SK-N-SH (cell line): ENCODE results near the gene LATS2. TPM values are rescaled to one million over a fixed set of nuclear protein-coding genes. Genes with fewer than 3 reads are reported as not detected.

Source experiments
- CTCF ChIA-PET: fragments of 300-600, 350-600 bp; formaldehyde crosslinking; extraction: SDS; loops from one replicate; lab custom pipeline; 2021; lab: Yijun Ruan, JAX
- POLR2A ChIA-PET: fragments of 350-600 bp; sonication (Branson Sonifier 250); formaldehyde crosslinking; extraction: SDS; loops from one replicate; lab custom pipeline; 2020; ENCODE audit warnings: antibody characterized with exemption, inconsistent platforms; lab: Yijun Ruan, JAX
- DNase-seq: peaks from one replicate; pipeline ENCODE4 v3.0.0; 2012
- H2AFZ ChIP-seq: fragments of 200-600 bp; sonication (generic); 2 replicates; pipeline ENCODE4 v1.8.1; 2016; ENCODE audit warnings: antibody characterized with exemption, mild to moderate bottlenecking, low read depth
- H3F3A ChIP-seq: fragments of 200-600 bp; sonication (generic); replicated peaks from 2 replicates; pipeline ENCODE3; 2016; ENCODE audit warnings: antibody characterized with exemption, mild to moderate bottlenecking; ENCODE audit not compliant: insufficient read depth
- H3K27ac ChIP-seq, 2 experiments: fragments of 200-500 bp in 1 of 2; fragments of 200-600 bp in 1 of 2; sonication (Bioruptor generic) in 1 of 2; sonication (generic), shearing (Covaris generic) in 1 of 2; 2 replicates each; pipeline versions ENCODE4 v1.5.1 to v1.6.1; 2014 to 2016; ENCODE audit warnings: low read depth in 2 of 2, inconsistent platforms in 1 of 2, low read length in 1 of 2, mild to moderate bottlenecking in 1 of 2, mixed read lengths in 1 of 2
- H3K27me3 ChIP-seq: fragments of 200-600 bp; sonication (generic), shearing (Covaris generic); 2 replicates; pipeline ENCODE4 v1.6.1; 2016; ENCODE audit warnings: mixed run types; ENCODE audit not compliant: insufficient read depth
- H3K36me3 ChIP-seq, 2 experiments: fragments of 200-500 bp in 1 of 2; fragments of 200-600 bp in 1 of 2; sonication (Bioruptor generic) in 1 of 2; sonication (generic) in 1 of 2; replicated peaks in 1 of 2; 2 replicates each; pipeline versions ENCODE3 to v1.5.1; 2014 to 2016; ENCODE audit warnings: low read length in 1 of 2, mild to moderate bottlenecking in 1 of 2; ENCODE audit not compliant: insufficient read depth in 2 of 2, control insufficient read depth in 1 of 2
- H3K4me1 ChIP-seq, 2 experiments: fragments of 200-500 bp in 1 of 2; fragments of 200-600 bp in 1 of 2; sonication (Bioruptor generic) in 1 of 2; sonication (generic), shearing (Covaris generic) in 1 of 2; 2 replicates each; pipeline versions ENCODE4 v1.5.1 to v1.6.1; 2014 to 2016; ENCODE audit warnings: low read depth in 1 of 2, low read length in 1 of 2, mixed run types in 1 of 2; ENCODE audit not compliant: insufficient read depth in 2 of 2, control insufficient read depth in 1 of 2
- H3K4me2 ChIP-seq: fragments of 200-600 bp; sonication (generic), shearing (Covaris generic); 2 replicates; pipeline ENCODE4 v1.6.1; 2017; ENCODE audit warnings: mixed run types
- H3K4me3 ChIP-seq, 2 experiments: fragments of 200-500 bp in 1 of 2; fragments of 200-600 bp in 1 of 2; sonication (Bioruptor generic) in 1 of 2; sonication (generic), shearing (Covaris generic) in 1 of 2; 2 replicates each; pipeline versions ENCODE4 v1.5.1 to v1.8.1; 2014 to 2016; ENCODE audit warnings: low read depth in 2 of 2, inconsistent platforms in 1 of 2, low read length in 1 of 2, mild to moderate bottlenecking in 1 of 2, mixed read lengths in 1 of 2, moderate library complexity in 1 of 2
- H3K79me2 ChIP-seq: fragments of 200-600 bp; sonication (generic); 2 replicates; pipeline ENCODE4 v1.8.1; 2017; ENCODE audit warnings: mild to moderate bottlenecking; ENCODE audit not compliant: insufficient read depth
- H3K9ac ChIP-seq: fragments of 200-600 bp; sonication (generic); 2 replicates; pipeline ENCODE4 v1.6.1; 2017; ENCODE audit warnings: mixed run types
- H3K9me2 ChIP-seq: fragments of 200-600 bp; sonication (generic); 2 replicates; pipeline ENCODE4 v1.6.1; 2017; ENCODE audit warnings: mixed run types
- H3K9me3 ChIP-seq: fragments of 200-600 bp; sonication (generic); 2 replicates; pipeline ENCODE4 v1.6.1; 2017; ENCODE audit warnings: mixed run types, mild to moderate bottlenecking, moderate library complexity
- H4K20me1 ChIP-seq: fragments of 200-600 bp; sonication (generic); 2 replicates; pipeline ENCODE4 v1.6.1; 2017; ENCODE audit warnings: mild to moderate bottlenecking, mixed run types; ENCODE audit not compliant: insufficient read depth
- ELF1 ChIP-seq: IDR thresholded peaks from 2 replicates; pipeline ENCODE4 v1.4.0; 2012
- EP300 ChIP-seq, 2 experiments: IDR thresholded peaks; 2 replicates each; pipeline versions ENCODE4 v1.4.0 to v1.6.1; 2012; ENCODE audit warnings: borderline replicate concordance in 1 of 2, low read depth in 1 of 2, low read length in 1 of 2
- FOSL2 ChIP-seq: IDR thresholded peaks from 2 replicates; pipeline ENCODE4 v1.4.0; 2012; ENCODE audit warnings: low read depth, mild to moderate bottlenecking, moderate library complexity, borderline replicate concordance
- FOXJ3 ChIP-seq: sonication (generic); formaldehyde crosslinking; IDR thresholded peaks from 2 replicates; pipeline ENCODE4 v1.5.1; 2020; ENCODE audit warnings: mild to moderate bottlenecking, missing genetic modification reagents
- FOXM1 ChIP-seq: IDR thresholded peaks from 2 replicates; pipeline ENCODE4 v1.4.0; 2012; ENCODE audit warnings: low read depth, mild to moderate bottlenecking
- GATA2 ChIP-seq: sonication (generic); formaldehyde crosslinking; IDR thresholded peaks from 2 replicates; pipeline ENCODE4 v1.5.0; 2020; ENCODE audit warnings: mild to moderate bottlenecking, missing genetic modification reagents
- JUND ChIP-seq: IDR thresholded peaks from 2 replicates; pipeline ENCODE4 v1.4.0; 2012
- MEF2A ChIP-seq: IDR thresholded peaks from 2 replicates; pipeline ENCODE4 v1.4.0; 2012; ENCODE audit warnings: low read depth, borderline replicate concordance
- MXI1 ChIP-seq: IDR thresholded peaks from 2 replicates; pipeline ENCODE4 v1.6.1; 2012; ENCODE audit warnings: mild to moderate bottlenecking, low read depth, low read length, improper control_type of control experiment
- NRF1 ChIP-seq: IDR thresholded peaks from 2 replicates; pipeline ENCODE4 v1.6.1; 2012; ENCODE audit warnings: low read depth, mild to moderate bottlenecking, low read length
- POLR2AphosphoS5 ChIP-seq: IDR thresholded peaks from 2 replicates; pipeline ENCODE4 v1.6.1; 2012; ENCODE audit warnings: low read depth, low read length
- RAD21 ChIP-seq: IDR thresholded peaks from 2 replicates; pipeline ENCODE4 v1.6.1; 2012; ENCODE audit warnings: mild to moderate bottlenecking, low read length
- RFX5 ChIP-seq: IDR thresholded peaks from 2 replicates; pipeline ENCODE4 v1.6.1; 2012; ENCODE audit warnings: mild to moderate bottlenecking, improper control_type of control experiment, low read length
- TAF1 ChIP-seq: IDR thresholded peaks from 2 replicates; pipeline ENCODE4 v1.6.1; 2012; ENCODE audit warnings: low read depth, mild to moderate bottlenecking, low read length, moderate library complexity, borderline replicate concordance
- TEAD4 ChIP-seq: IDR thresholded peaks from 2 replicates; pipeline ENCODE4 v1.4.0; 2012; ENCODE audit warnings: mild to moderate bottlenecking, borderline replicate concordance; ENCODE audit not compliant: insufficient read depth
- WGBS: methylation state at CpG from one replicate; pipeline ENCODE4 v1.1.6; 2017; ENCODE audit warnings: low lambda C conversion rate; 5-methylcytosine and 5-hydroxymethylcytosine counted together
- polyA plus RNA-seq, 3 experiments: library from polyadenylated mRNA; depleted of rRNA; stranded (reverse); fragments of >200 nt; gene quantifications; 2 replicates each; pipeline ENCODE4 v1.2.3, GENCODE V29; 2012
- TF ChIP-seq, protein P1 (sequence below): fragments of 200-600 bp; sonication (generic); IDR thresholded peaks from 2 replicates; pipeline ENCODE4 v1.6.1; 2017; ENCODE audit warnings: antibody characterized with exemption, mild to moderate bottlenecking, moderate library complexity
- TF ChIP-seq, protein P2 (sequence below): fragments of 150-350 bp; IDR thresholded peaks from 2 replicates; pipeline ENCODE4 v1.6.1; 2017; ENCODE audit warnings: antibody characterized with exemption, low read length, low read depth, borderline replicate concordance
- TF ChIP-seq, protein P3 (sequence below): IDR thresholded peaks from 2 replicates; pipeline ENCODE4 v1.4.0; 2012; ENCODE audit warnings: low read depth
- TF ChIP-seq, protein P4 (sequence below): IDR thresholded peaks from 2 replicates; pipeline ENCODE4 v1.6.1; 2012; ENCODE audit warnings: mild to moderate bottlenecking, low read depth, low read length, moderate library complexity

LATS2 gene
- polyA plus RNA-seq, 1 of the 3 experiments (the other 2 are of a cell fraction), result 19.6 TPM

DNA sequence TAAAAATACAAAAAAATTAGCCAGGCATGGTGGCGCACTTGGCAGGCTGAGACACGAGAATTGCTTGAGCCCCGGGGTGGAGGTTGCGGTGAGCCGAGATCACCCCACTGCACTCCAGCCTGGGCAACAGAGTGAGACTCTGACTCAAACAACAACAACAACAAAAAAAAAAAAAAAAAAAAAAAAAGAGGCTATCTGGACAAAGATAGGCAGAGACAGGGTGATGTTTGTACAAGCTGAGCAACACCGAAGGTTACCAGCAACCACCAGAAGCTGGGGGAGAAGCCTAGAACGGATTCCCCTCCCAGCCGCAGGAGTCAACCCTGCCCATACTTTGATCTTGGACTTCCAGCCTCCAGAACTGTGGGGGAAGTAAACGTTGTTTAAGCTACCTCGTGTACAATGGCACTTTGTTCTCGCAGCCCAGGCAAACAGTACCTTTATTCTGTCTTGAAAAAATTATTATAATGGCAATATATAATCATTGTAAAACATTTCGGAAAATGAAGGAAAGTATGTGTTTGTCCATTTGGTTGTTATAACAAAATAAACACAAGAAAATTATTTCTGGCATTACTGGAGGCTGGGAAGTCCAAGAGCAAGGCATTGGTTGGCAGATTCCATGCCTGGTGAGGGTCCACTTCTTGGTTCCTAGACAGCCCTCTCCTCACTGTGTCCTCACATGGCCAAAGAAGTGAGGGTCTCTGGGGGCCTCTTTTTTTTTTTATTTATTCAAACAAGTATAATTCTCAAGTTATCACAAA, 39.8 kb upstream of the LATS2 start (continued):
- TF ChIP-seq ELF1 (no peak), FOXJ3 (CRISPR knock-in tag) (no peak), FOSL2 (no peak), POLR2AphosphoS5 (no peak)

DNA sequence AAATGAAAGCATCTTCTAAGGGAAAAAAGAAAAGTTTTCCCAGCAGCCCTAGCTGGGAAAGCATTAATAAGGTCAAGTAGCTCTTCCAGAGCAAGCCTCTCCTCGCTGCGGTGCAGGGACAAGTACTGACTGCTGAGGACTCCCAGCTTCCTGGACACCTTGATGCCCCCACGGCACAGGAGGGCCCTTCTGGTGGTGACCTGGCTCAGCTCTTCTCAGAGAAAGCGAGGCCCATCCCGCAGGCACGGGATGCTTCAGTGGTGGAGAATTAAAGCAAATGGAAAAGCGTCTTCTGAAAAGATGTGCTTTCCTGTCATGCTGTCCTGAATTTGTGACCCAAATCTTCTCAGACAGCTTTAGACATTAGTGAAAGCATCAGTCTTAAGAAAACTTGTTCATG, 38.8 kb upstream of the LATS2 start:
- WGBS, result 83% methylated on average over 7 of the region's 7 CpGs
- POLR2A ChIA-PET, result no interaction called here
- TF ChIP-seq FOXM1 (no peak), TAF1 (no peak), RAD21 (no peak), GATA2 (CRISPR knock-in tag) (no peak), MEF2A (no peak), JUND (no peak), RFX5 (no peak), FOXJ3 (CRISPR knock-in tag) (no peak), MXI1 (no peak), EP300 (IDR thresholded peaks at IDR 0.05; ENCODE audit: borderline replicate concordance in 1 of 2, low read depth in 1 of 2, low read length in 1 of 2) (no peak), TEAD4 (no peak), NRF1 (no peak)
- TF ChIP-seq, protein P1, sequence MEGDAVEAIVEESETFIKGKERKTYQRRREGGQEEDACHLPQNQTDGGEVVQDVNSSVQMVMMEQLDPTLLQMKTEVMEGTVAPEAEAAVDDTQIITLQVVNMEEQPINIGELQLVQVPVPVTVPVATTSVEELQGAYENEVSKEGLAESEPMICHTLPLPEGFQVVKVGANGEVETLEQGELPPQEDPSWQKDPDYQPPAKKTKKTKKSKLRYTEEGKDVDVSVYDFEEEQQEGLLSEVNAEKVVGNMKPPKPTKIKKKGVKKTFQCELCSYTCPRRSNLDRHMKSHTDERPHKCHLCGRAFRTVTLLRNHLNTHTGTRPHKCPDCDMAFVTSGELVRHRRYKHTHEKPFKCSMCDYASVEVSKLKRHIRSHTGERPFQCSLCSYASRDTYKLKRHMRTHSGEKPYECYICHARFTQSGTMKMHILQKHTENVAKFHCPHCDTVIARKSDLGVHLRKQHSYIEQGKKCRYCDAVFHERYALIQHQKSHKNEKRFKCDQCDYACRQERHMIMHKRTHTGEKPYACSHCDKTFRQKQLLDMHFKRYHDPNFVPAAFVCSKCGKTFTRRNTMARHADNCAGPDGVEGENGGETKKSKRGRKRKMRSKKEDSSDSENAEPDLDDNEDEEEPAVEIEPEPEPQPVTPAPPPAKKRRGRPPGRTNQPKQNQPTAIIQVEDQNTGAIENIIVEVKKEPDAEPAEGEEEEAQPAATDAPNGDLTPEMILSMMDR, result no peak
- TF ChIP-seq, protein P2, sequence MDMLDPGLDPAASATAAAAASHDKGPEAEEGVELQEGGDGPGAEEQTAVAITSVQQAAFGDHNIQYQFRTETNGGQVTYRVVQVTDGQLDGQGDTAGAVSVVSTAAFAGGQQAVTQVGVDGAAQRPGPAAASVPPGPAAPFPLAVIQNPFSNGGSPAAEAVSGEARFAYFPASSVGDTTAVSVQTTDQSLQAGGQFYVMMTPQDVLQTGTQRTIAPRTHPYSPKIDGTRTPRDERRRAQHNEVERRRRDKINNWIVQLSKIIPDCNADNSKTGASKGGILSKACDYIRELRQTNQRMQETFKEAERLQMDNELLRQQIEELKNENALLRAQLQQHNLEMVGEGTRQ, result no peak
- TF ChIP-seq, protein P3, sequence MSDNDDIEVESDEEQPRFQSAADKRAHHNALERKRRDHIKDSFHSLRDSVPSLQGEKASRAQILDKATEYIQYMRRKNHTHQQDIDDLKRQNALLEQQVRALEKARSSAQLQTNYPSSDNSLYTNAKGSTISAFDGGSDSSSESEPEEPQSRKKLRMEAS, result no peak
- TF ChIP-seq, protein P4, sequence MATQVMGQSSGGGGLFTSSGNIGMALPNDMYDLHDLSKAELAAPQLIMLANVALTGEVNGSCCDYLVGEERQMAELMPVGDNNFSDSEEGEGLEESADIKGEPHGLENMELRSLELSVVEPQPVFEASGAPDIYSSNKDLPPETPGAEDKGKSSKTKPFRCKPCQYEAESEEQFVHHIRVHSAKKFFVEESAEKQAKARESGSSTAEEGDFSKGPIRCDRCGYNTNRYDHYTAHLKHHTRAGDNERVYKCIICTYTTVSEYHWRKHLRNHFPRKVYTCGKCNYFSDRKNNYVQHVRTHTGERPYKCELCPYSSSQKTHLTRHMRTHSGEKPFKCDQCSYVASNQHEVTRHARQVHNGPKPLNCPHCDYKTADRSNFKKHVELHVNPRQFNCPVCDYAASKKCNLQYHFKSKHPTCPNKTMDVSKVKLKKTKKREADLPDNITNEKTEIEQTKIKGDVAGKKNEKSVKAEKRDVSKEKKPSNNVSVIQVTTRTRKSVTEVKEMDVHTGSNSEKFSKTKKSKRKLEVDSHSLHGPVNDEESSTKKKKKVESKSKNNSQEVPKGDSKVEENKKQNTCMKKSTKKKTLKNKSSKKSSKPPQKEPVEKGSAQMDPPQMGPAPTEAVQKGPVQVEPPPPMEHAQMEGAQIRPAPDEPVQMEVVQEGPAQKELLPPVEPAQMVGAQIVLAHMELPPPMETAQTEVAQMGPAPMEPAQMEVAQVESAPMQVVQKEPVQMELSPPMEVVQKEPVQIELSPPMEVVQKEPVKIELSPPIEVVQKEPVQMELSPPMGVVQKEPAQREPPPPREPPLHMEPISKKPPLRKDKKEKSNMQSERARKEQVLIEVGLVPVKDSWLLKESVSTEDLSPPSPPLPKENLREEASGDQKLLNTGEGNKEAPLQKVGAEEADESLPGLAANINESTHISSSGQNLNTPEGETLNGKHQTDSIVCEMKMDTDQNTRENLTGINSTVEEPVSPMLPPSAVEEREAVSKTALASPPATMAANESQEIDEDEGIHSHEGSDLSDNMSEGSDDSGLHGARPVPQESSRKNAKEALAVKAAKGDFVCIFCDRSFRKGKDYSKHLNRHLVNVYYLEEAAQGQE, result no peak
- Histone ChIP-seq H3K9me3 (no peaks in the 10 kb centered on the region), H3K4me3 (no peak overlapping the region), H3K79me2 (no peaks in the 10 kb centered on the region), H3K4me1 (no peaks in the 10 kb centered on the region), H3K36me3 (no peaks in the 10 kb centered on the region), H3K4me2 (no peak overlapping the region), H3K27ac (no peak overlapping the region), H3K27me3 (no peaks in the 10 kb centered on the region), H2AFZ (peak overlapping the region; percentile 67; the same call in 1 of the 2 replicates), H3F3A (no peaks in the 10 kb centered on the region), H3K9ac (no peak overlapping the region), H4K20me1 (no peaks in the 10 kb centered on the region), H3K9me2 (no peaks in the 10 kb centered on the region)
- CTCF ChIA-PET, result interaction anchor here (0.6 kb wide), 1 partner anchor 9 kb away, joined by 3 read pairs; no protein-coding TSS in a partner anchor
- DNase-seq, result no peak
